Renal cortex interstitium (tissue), 3 donors: Measurements from ENCODE around the gene CCL4. TPM values are rescaled to one million over a fixed set of nuclear protein-coding genes. Genes with fewer than 3 reads are reported as not detected.

Experiments used
- polyA plus RNA-seq, 3 donors: library from polyadenylated mRNA; unstranded; fragments of 120-200 nt; gene quantifications; one replicate each; pipeline ENCODE4 v1.2.1, GENCODE V29; 2013; ENCODE audit not compliant: insufficient read length in 3 of 3

CCL4 gene
- polyA plus RNA-seq, 3 donors: 0.76 to 3.9 (median 1.1) TPM

Other genes starting within 250 kb of the CCL4 start
- under 1 TPM in 1 of 3 donors, not detected in 2; 0.09 TPM for gene HEATR9, start 234.9 kb upstream of the CCL4 start, polyA plus RNA-seq
- 1 to 10 TPM; 1.9 to 2.1 (median 2.0) TPM for gene CCL5, start 223.5 kb upstream of the CCL4 start, polyA plus RNA-seq
- 1 to 10 TPM; 2.3 to 3.6 (median 3.4) TPM for gene RDM1, start 173.1 kb upstream of the CCL4 start, polyA plus RNA-seq
- gene LYZL6, start 160.1 kb upstream of the CCL4 start, polyA plus RNA-seq: not detected
- under 1 TPM; 0.14 to 0.36 (median 0.20) TPM for gene CCL16, start 122.3 kb upstream of the CCL4 start, polyA plus RNA-seq
- 10 to 100 TPM; 12.9 to 23.9 (median 14.8) TPM for gene CCL14, start 117.1 kb upstream of the CCL4 start, polyA plus RNA-seq
- gene CCL15, start 102.3 kb upstream of the CCL4 start, polyA plus RNA-seq: 1 to 10 TPM; 6.4 to 7.7 (median 6.9) TPM
- gene CCL23, start 85.9 kb upstream of the CCL4 start, polyA plus RNA-seq: under 1 TPM in 1 of 3 donors, not detected in 2; 0.98 TPM
- not detected for gene CCL18, start 39.6 kb upstream of the CCL4 start, polyA plus RNA-seq
- 1 to 10 TPM in 2 of 3 donors, under 1 TPM in 1; 0.35 to 5.1 (median 2.9) TPM for gene CCL3, start 13.7 kb upstream of the CCL4 start, polyA plus RNA-seq
- gene TBC1D3B, start 72.8 kb downstream of the CCL4 start, polyA plus RNA-seq: 10 to 100 TPM in 1 of 3 donors, 1 to 10 TPM in 2; 6.9 to 18.7 (median 8.6) TPM
- 1 to 10 TPM in 2 of 3 donors, under 1 TPM in 1; 0.69 to 1.5 (median 1.1) TPM for gene CCL3L1, start 92.9 kb downstream of the CCL4 start, polyA plus RNA-seq
- 1 to 10 TPM in 2 of 3 donors, under 1 TPM in 1; 0.73 to 1.8 (median 1.7) TPM for gene CCL4L2, start 107.2 kb downstream of the CCL4 start, polyA plus RNA-seq
- 1 to 10 TPM in 1 of 3 donors, under 1 TPM in 1, not detected in 1; 0.92 to 3.3 TPM for gene TBC1D3I, start 160.7 kb downstream of the CCL4 start, polyA plus RNA-seq
- not detected for gene TBC1D3G, start 220.1 kb downstream of the CCL4 start, polyA plus RNA-seq